ENCODE results near the gene GAS1. TPM values are rescaled to one million over a fixed set of nuclear protein-coding genes. Genes with fewer than 3 reads are reported as not detected.

Gene GAS1
- total and polyA plus RNA-seq, 2 of the 8 experiments (the other 6 are each of a cell fraction or from before 2014, with no cell fraction given) = 2.8 to 5.7 TPM

DNA sequence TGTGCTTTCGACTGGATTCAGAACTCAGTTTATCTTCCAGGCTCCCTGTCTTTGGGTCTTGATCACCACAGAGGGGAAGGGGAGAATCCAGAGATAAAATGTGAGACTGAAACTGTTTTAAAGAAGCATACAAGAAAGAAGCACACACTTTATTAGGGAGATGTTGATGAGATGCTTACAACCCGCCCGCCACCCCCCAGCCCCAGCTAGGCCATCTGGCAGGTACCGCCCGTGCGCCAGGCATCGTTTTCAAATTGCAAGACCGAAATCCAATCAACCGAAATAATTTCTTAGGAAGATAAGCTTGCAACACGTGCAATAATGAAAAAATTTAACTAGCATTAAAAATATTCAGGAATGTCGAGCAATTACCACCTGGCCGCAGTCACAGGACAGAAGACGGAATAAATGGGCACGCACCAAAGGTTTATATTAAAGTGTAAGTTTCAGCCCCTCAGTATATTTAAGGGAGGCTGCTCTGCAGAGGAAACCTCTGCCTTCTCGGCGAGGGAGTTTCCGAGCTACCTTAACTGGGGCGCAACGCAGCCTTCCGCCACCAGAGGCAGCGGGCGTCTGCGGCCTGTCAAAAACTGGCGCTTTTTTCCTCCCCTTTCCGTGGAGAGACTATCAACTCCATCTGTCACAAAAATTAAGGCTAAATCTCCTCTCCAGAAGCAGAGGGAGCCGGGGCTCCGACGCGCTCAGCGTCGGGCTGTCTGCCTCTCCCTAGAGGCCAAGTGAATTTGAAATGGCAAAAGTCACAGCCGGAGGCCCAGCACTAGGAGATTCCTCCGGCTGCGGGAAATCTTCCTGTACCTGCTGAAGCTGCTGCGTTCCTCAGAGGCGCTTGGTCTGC is 996 bp upstream of the GAS1 start:
- H3K14ac ChIP-seq (ENCODE audit: insufficient read length) = no peak overlapping the region
- no peak overlapping the region for H3K4ac ChIP-seq (replicated peaks; ENCODE audit: insufficient read length, low read depth, low read length)
- no peak overlapping the region for H3K18ac ChIP-seq (ENCODE audit: extremely low read depth, low read length)
- no peak overlapping the region for H2BK15ac ChIP-seq (ENCODE audit: low read length)
- H2BK5ac ChIP-seq (ENCODE audit: low read depth, low read length) = no peak overlapping the region
- no peak overlapping the region for H4K5ac ChIP-seq (ENCODE audit: insufficient read length, low read depth, low read length)
- H3K79me1 ChIP-seq (ENCODE audit: low read depth, low read length) = no peaks in the 10 kb centered on the region
- no peak overlapping the region for H4K91ac ChIP-seq (replicated peaks; ENCODE audit: insufficient read length, low read length)
- peak overlapping the region; percentile 33 to 82 (median 62) for H3K4me3 ChIP-seq (ENCODE audit: extremely low read depth in 1 of 4, insufficient read depth in 2 of 4, low read depth in 3 of 4, low read length in 4 of 4)
- H2AFZ ChIP-seq (ENCODE audit: low read length) = peak overlapping the region; percentile 60; the same call in 1 of the 2 replicates
- peaks cover 0 to 2% of the 10 kb centered on the region in 2 experiments for H4K20me1 ChIP-seq (replicated peaks in 1 of 2; ENCODE audit: control insufficient read depth in 1 of 2, insufficient read depth in 2 of 2, low read length in 2 of 2)
- H2AK5ac ChIP-seq (ENCODE audit: low read depth, low read length) = no peak overlapping the region
- no peak overlapping the region for H3K27ac ChIP-seq (ENCODE audit: low read depth, low read length)
- no peak for FAIRE-seq
- H3K27me3 ChIP-seq (replicated peaks in 1 of 4; ENCODE audit: control insufficient read depth in 3 of 4, extremely low read depth in 1 of 4, insufficient read depth in 3 of 4, low read length in 3 of 4) = peaks cover 0 to 32% (median 14%) of the 10 kb centered on the region in 4 experiments; a peak in 5 of 7 replicates
- CTCF ChIA-PET (ENCODE audit: partially characterized antibody) = interaction anchor here (0.6 to 2.2 kb wide), 23 partner anchors 10 to 640 kb away, joined by 3 to 20 read pairs (median 3); no protein-coding TSS in a partner anchor
- peaks cover 0 to 6% of the 10 kb centered on the region in 2 experiments; a peak in 1 of 4 replicates for H3K79me2 ChIP-seq (ENCODE audit: control insufficient read depth in 1 of 2, insufficient read depth in 2 of 2, low read length in 2 of 2)
- H3K56ac ChIP-seq (replicated peaks; ENCODE audit: insufficient read length, low read depth, low read length) = no peak overlapping the region
- peak in 1 of 2 experiments; percentile 82 for DNase-seq (ENCODE audit: low read depth in 1 of 2, low spot score in 2 of 2)
- no peak overlapping the region for H2BK20ac ChIP-seq (ENCODE audit: low read length)
- peaks cover 2 to 17% (median 4%) of the 10 kb centered on the region in 4 experiments; a peak in 6 of 7 replicates for H3K4me1 ChIP-seq (replicated peaks in 1 of 4; ENCODE audit: control insufficient read depth in 3 of 4, insufficient read depth in 4 of 4, low read length in 3 of 4)
- WGBS, 2 experiments (ENCODE audit: extremely low coverage in 1 of 2, insufficient coverage in 1 of 2, insufficient read length in 1 of 2, insufficient replicate concordance in 2 of 2, low coverage in 1 of 2, low lambda C conversion rate in 2 of 2, missing lambda C conversion rate in 1 of 2) = 2% methylated on average over 35 of the region's 36 CpGs; no CpG with 5 or more reads in 1 of the 2 experiments
- no peaks in the 10 kb centered on the region for H3K36me3 ChIP-seq (ENCODE audit: control insufficient read depth in 2 of 4, insufficient read depth in 4 of 4, low read length in 3 of 4)
- H3K9me3 ChIP-seq (ENCODE audit: insufficient read depth in 2 of 2, low read depth in 1 of 2, low read length in 1 of 2) = peaks cover 4 to 6% of the 10 kb centered on the region in 2 experiments; a peak in 1 of 4 replicates
- no peak overlapping the region for H2BK12ac ChIP-seq (ENCODE audit: low read depth, low read length)
- H4K8ac ChIP-seq (ENCODE audit: extremely low read depth, insufficient read depth, low read length) = no peak overlapping the region
- no peak overlapping the region for H3K23ac ChIP-seq (ENCODE audit: insufficient read length)
- peaks cover 17% of the 10 kb centered on the region for H3K23me2 ChIP-seq (ENCODE audit: low read depth, low read length)
- POLR2A ChIA-PET (ENCODE audit: partially characterized antibody) = no interaction called here
- peak overlapping the region; percentile 79 for H3K4me2 ChIP-seq (ENCODE audit: insufficient read depth in 1 of 2, low read depth in 2 of 2, low read length in 2 of 2)
- no peak overlapping the region; a peak in 1 of 7 replicates for H3K9ac ChIP-seq (replicated peaks in 1 of 4; ENCODE audit: extremely low read depth in 1 of 4, low read depth in 3 of 4, low read length in 3 of 4)
- no peak overlapping the region for H2BK120ac ChIP-seq (replicated peaks; ENCODE audit: low read depth, low read length)
- TF ChIP-seq POLR2AphosphoS5 (IDR thresholded peaks at IDR 0.05; ENCODE audit: low read depth, low read length) (no peak), RXRA (IDR thresholded peaks at IDR 0.05; ENCODE audit: insufficient read depth, low read depth, low read length) (no peak), BCL11A (IDR thresholded peaks at IDR 0.05; ENCODE audit: low read depth in 2 of 2, low read length in 2 of 2) (no peak), BRCA1 (IDR thresholded peaks at IDR 0.05; ENCODE audit: low read depth, low read length) (0 out of 2 replicates have a peak, but pooled peaks have one; percentile 14), SUZ12 (IDR thresholded peaks at IDR 0.05; ENCODE audit: low read length) (no peak), POLR2A (IDR thresholded peaks at IDR 0.05; ENCODE audit: control extremely low read depth in 1 of 2, low read depth in 2 of 2, low read length in 2 of 2) (no peak), CHD2 (IDR thresholded peaks at IDR 0.05; ENCODE audit: low read length) (no peak), SIN3A (conservative IDR thresholded peaks at IDR 0.05 in 1 of 2, IDR thresholded peaks at IDR 0.05 in 1 of 2; ENCODE audit: low read depth in 1 of 2, low read length in 2 of 2) (peak; percentile 81 to 91; a peak in 3 of 4 replicates), CHD1 (IDR thresholded peaks at IDR 0.05; ENCODE audit: low read depth, low read length) (no peak), GABPA (IDR thresholded peaks at IDR 0.05; ENCODE audit: borderline replicate concordance, insufficient read depth, low read length) (no peak), TCF12 (IDR thresholded peaks at IDR 0.05; ENCODE audit: low read depth, low read length) (no peak)
- TF ChIP-seq, protein P1, sequence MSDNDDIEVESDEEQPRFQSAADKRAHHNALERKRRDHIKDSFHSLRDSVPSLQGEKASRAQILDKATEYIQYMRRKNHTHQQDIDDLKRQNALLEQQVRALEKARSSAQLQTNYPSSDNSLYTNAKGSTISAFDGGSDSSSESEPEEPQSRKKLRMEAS (IDR thresholded peaks at IDR 0.05) = 0 out of 2 replicates have a peak, but pooled peaks have one; percentile 22
